ENCODE measurements around the gene SLIT3.
"Not testable (repeated sequence)": the region's sequence is repeated elsewhere in the genome, so short reads cannot be mapped to it uniquely, and the experiment has no call there.

The SLIT3 gene

DNA sequence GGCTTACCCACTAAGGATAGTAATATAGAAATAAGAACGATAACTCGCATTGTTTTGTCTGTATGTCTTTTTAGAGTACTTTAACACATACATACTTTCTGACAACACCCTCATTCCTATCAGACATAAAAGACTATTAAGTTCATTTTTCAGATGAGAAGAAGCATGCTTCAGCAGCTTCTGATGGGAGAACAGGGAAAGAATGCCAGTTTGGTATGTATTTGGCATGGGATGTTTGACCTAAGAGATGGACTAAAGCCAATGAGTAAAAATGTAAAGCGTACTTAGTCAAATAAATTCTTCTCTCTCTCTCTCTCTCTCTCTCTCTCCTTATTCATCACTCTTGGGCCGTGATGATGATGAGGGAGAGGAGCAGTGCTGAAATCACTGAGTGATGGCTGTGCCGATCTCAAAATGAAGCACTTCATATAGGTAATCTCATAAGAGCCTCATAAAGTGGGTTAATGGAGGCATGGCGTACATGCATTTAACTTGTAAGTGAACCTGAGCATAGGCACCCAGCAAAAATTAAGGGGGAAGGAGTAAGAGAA is 71.5 kb downstream of the SLIT3 start:
- no peak for DNase-seq
- in situ Hi-C loops (cut with MboI; ENCODE audit: low pct_unique_long_range_greater_than_20kb, low sequenced_read_pairs) = no loop called here

DNA sequence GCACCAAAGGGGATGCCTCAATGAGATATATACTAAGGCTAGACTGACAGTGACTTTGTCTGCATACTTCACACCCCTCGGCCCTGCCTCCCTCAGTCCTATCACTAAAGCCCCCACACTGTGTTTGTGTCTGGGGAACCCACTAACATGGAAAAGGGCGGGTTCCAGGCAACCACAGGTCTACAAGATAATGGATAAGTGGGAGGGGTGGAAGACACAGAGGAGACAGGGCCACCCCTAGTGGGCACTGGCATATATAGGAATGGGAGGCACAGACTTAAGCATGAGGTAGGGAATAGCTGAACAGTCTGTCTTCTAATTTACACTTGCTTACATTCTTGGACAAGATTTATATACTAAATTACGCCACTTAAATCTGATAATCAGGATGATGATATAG is 74.0 kb downstream of the SLIT3 start:
- DNase-seq = no peak

DNA sequence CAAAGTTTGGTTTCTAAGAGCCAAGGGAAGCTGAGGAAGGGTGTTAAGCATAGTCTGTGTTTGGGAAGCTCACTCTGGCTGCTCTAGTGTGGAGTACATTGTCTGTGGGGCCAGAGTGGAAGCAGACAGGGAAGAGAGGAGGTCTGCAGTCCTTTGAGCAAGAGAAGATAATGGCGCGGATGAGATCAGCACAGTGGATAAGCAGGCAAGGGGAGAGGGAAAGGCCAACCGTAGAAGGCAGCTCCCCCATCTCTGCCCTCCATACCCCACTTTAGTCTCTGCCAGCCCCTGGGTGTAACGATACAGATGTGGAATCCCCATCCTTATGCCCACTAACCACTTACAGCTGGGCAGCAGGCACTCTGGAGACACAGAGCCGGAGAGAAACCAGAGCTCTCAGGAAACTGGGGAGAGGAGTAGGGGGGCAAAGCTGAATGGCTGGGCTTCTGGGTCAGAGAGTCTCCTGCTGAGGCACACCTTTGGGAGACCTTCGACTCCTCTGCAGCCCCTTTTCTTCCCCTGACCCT is 75.0 kb downstream of the SLIT3 start:
- in situ Hi-C loops (cut with MboI; ENCODE audit: low pct_unique_long_range_greater_than_20kb, low sequenced_read_pairs) = no loop called here
- DNase-seq = no peak

More for the DNA sequence above, 74.0 kb downstream of the SLIT3 start:
- in situ Hi-C loops (cut with MboI; ENCODE audit: low pct_unique_long_range_greater_than_20kb, low sequenced_read_pairs) = no loop called here

DNA sequence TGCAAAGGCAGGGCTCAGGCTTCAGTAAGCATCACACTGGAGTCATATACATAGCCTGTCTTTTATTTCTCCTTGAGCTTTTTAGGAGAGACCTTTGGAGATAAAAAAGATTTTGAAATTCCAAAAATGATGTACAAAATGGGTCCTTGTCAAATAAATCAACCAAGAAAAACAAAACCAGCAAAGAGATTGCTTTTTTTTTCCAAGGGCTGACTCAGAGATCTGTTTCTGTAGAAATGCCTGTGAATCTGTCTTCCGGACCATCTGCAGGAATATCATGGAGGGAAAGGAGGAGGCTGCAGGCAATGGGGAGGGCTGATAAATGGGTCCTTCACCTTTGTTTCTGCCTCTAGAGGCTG is 77.4 kb downstream of the SLIT3 start:
- in situ Hi-C loops (cut with MboI; ENCODE audit: low pct_unique_long_range_greater_than_20kb, low sequenced_read_pairs) = no loop called here
- DNase-seq = no peak

DNA sequence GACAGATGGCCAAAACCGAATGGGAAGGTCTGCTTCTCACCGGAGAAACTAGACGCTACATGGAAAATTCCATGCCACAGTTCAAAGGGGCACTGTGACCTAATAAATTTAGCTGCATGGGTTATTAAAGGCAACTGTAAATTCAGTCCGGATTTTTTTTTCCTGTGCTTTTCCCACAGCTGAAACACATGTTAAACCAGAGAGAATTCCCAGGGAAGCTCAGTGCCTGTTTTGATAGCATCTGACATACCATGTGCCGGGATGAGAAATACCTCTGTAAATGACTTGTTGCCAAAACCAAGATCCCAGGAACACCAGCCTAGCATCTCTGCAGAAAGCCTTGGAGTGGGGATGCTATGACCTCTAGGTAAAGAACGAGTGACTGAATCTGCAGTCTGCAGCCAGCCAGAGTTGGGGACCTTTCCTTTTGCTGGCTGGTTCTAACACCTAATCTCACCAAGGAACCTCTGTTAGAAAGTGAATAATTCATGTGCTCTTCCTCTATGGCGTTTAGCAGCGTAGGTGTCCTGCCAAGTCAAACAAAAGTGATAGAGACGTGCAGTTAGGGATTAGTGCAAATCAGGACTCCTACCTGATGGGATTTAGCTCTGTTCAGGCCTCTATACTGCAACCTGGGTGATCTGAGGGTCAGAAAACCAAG is 77.9 kb downstream of the SLIT3 start:
- DNase-seq = no peak
- in situ Hi-C loops (cut with MboI; ENCODE audit: low pct_unique_long_range_greater_than_20kb, low sequenced_read_pairs) = no loop called here

DNA sequence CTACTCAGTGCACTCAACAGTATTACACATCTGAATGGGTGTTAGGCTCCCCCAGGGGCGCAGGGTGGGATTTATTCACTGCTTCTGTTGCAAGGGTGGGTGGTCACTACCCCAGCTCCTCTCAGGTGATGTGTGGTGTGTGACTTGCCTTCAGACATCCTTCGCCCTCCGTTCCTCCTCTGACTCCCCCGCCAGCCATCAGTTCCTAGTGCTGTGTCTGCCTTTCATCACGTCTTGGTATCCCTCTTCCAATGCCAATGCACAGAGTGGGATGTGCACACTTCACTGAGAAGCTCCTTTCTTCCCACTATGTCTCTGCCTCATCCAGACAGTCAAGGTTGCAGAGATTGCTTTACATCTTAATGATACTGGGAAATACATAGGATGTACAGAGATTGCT is 79.4 kb downstream of the SLIT3 start:
- DNase-seq = no peak
- in situ Hi-C loops (cut with MboI; ENCODE audit: low pct_unique_long_range_greater_than_20kb, low sequenced_read_pairs) = no loop called here

DNA sequence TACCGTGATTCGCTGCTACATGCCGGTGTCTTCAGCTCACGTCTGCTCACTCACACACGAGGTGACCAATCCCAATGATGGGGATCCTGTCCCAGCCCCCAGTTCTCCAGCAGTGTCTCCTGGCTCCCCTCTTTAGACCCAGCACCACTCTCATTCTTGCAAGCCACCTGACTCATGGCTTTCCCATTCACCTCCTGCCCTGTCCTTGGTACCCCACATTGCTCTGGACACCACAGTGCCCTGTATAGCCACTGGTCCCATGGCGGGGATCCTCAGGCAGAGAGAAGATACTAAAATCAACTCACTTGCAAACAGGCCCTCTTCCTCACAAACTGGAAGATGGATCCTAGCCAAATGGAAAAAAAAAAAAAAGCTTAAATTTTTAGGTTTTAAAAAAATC is 81.0 kb downstream of the SLIT3 start:
- in situ Hi-C loops (cut with MboI; ENCODE audit: low pct_unique_long_range_greater_than_20kb, low sequenced_read_pairs) = no loop called here
- DNase-seq = no peak

DNA sequence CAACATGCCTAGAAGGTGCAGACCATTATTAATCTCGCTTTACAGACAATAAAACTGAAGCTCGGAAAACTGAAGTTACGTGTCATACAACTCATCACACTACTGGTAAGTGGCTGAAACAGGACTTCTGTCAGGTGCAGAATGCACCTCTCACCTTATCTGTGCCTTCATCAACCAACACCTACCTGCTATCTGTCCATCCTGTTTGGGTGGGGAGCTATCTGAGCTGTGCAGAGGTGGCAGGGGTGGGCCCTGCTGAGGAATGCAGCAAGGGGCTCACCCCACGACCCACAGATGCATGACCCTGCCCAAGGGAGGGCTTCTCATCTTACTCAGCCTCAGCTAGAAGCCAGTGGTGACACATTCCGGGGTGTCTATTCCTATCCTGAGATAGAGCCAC is 81.6 kb downstream of the SLIT3 start:
- in situ Hi-C loops (cut with MboI; ENCODE audit: low pct_unique_long_range_greater_than_20kb, low sequenced_read_pairs) = no loop called here
- no peak for DNase-seq

DNA sequence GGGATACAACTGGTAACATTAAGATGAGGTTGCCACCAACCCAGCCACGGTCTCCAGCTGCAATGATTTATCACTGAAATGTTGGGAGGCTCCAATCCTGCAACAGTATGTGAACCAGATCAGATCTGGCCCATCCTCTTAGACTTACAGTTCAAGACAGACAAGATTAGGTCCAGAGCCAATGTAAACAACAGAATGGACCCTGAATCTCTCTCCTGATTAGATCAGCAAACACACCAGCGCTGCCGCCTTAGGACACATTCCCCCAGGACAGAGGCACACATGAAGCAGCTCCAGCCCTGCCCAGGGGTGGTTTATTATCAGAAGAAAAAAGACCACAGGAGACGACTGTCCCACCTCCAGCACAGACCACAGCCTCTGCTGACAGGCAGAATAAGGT is 82.1 kb downstream of the SLIT3 start:
- in situ Hi-C loops (cut with MboI; ENCODE audit: low pct_unique_long_range_greater_than_20kb, low sequenced_read_pairs) = no loop called here
- DNase-seq = no peak

DNA sequence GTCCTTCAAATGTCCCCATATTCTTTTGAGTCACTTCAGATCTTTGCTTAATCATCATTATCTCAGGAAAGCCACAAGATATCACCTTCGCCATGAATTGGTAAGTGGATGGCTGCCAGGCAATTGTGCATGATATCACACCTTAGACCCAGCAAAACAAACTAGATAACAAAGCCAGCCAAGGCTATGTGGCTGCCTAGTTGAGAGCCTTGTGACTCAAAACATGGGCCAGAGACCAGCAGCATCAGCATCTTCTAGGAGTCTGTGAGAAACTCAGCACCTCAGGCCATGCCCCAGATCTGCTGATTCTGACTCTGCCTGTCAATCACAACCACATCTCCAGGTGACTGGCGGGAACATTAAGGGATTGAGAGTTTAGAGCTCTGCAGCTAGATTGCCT is 82.8 kb downstream of the SLIT3 start:
- in situ Hi-C loops (cut with MboI; ENCODE audit: low pct_unique_long_range_greater_than_20kb, low sequenced_read_pairs) = no loop called here
- DNase-seq = no peak

DNA sequence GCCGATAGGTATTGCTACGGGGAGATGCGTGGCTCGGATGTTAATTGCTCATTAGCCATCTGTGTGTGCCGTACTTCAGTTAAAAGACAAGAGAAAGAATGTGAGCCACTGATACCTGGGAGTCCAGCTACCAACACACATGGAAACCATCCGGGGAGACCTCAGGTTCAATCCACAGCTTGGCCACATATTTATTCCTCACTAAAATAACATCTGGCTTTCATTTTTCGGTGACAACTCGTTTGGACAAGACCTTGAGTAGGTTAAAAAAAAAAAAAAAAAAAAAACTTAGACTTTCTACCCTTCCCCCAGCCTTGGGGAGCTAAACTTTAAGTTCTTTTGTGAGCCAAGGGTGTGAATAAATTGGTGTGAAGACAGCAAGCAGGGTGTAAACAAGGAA is 84.1 kb downstream of the SLIT3 start:
- no peak for DNase-seq
- in situ Hi-C loops (cut with MboI; ENCODE audit: low pct_unique_long_range_greater_than_20kb, low sequenced_read_pairs) = no loop called here

DNA sequence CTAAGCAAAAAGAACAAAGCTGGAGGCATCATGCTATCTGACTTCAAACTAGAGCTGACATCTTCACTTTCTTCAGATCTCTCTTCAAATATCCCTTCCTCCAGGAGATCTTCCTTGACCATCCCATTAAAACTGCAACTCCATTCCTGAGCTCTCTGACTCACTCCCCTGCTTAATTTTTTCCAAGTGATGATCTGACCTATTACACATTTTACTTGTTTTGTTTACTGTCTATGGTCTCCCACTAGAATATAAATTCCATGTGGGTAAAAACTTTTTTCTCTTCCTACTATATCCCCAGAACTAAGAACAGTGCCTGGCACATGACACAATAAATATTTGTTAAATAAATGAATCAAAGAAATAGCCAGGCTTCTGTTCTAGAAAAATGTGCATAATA is 87.5 kb downstream of the SLIT3 start:
- in situ Hi-C loops (cut with MboI; ENCODE audit: low pct_unique_long_range_greater_than_20kb, low sequenced_read_pairs) = no loop called here
- DNase-seq = no peak

DNA sequence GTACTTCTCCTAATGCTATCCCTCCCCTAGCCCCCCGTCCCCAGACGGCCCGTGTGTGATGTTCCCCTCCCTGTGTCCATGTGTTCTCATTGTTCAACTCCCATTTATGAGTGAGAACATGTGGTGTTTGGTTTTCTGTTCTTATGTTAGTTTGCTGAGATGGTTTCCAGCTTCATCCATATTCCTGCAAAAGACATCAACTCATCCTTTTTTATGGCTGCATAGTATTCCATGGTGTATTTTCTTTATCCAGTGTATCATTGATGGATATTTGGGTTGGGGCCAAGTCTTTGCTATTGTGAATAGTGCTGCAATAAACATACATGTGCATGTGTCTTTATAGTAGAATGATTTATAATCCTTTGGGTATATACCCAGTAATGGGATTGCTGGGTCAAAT is 89.2 kb downstream of the SLIT3 start:
- DNase-seq; in situ Hi-C loops (cut with MboI; ENCODE audit: low pct_unique_long_range_greater_than_20kb, low sequenced_read_pairs): not testable (repeated sequence)

DNA sequence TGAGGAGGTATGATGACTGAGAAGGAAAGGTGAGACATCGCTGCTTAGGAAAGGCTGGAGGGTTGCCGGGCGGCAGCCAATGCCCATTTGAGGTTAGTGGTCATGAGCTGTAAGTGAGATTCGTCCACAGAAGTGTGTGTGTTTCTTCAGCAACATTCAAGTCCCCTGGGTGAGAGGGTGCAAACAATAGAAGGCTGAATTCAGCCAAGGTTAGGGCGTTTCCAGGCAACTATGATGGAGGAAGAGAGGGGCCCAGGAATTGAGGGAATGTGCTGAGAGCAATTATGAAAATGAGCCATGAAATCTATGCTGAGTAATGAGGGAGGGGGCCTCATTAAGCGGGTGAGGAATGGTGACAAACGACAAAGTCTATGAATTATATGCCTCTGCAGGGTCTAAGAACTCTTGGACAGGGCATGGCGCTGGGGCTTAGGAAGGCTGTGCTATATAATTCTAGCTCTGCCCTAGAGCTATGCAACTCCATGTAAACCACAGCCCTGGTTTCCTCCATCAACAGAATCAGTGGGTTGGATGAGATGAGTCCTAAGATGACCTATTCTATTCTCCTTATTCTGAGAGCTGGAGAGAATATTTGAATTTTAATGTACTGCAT is 96.0 kb downstream of the SLIT3 start:
- in situ Hi-C loops (cut with MboI; ENCODE audit: low pct_unique_long_range_greater_than_20kb, low sequenced_read_pairs) = no loop called here

DNA sequence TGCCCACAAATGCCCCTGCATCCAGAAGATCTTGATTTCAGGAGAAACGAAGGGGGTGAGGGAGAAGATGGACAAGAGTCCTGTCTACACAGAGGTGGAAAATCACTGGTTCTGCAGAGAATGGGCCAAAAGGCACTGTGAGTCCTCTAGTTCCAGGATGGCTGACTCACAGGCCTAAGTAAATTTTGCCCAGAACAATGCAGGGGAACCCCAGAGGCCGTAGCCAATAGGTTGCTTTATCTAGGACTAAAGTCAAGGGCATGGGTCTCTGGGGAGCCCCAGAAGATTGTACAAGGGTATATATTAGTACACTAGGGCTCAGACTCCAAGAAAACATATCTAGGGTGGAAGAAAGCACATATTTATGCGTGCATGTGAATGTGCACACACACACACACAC is 98.0 kb downstream of the SLIT3 start:
- DNase-seq = no peak
- in situ Hi-C loops (cut with MboI; ENCODE audit: low pct_unique_long_range_greater_than_20kb, low sequenced_read_pairs) = no loop called here

More for the DNA sequence above, 96.0 kb downstream of the SLIT3 start:
- no peak for DNase-seq

DNA sequence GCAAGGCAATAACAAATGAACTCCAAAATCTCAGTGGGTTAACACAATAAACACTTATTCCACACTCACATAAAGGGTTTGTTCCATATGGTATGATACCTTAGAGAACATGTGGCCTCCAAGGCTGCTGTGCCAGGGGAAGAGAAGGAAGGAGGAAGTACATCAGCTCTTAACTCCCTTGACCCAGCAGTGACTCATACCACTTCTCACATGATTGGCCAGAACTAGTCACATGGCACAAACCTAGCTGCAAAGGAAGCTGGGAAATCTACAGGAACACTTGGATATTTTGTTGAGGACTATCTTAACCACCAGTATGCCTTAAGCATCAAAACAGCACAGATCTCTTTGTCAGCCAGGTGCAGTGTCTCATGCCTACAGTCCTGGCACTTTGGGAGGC is 99.3 kb downstream of the SLIT3 start:
- in situ Hi-C loops (cut with MboI; ENCODE audit: low pct_unique_long_range_greater_than_20kb, low sequenced_read_pairs) = no loop called here
- peak; percentile 9 for DNase-seq

DNA sequence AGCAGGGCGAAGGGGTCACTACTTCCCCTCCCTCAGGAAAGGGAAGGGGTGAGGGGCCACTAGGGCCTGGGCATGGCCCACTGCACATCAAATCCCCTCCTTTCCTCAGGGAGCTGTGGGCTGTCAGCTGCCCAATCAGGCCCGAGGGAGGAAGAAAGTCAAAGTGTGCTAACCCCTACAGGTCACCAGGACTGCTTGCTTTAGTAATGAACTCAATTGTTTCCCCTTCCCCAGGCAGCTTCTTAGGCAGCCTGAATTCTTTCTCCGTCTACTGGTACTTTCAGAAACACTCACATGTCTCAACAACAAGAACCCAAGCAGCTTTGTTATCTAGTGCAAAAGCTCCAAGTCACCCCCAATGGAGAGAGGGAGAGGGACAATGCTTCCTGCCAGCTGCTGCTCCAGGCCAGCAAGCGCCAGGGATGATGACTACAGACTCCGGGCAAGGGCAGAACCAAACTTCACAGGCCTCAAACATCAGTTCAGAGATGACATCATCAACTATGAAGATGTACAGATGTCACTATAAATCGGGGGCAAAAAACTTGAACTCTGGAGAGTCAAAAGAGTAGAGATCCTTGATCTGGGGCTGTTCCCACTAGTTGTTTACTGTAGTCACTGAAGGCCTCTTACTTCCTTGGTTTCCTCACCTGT is 100.7 kb downstream of the SLIT3 start:
- in situ Hi-C loops (cut with MboI; ENCODE audit: low pct_unique_long_range_greater_than_20kb, low sequenced_read_pairs) = no loop called here
- DNase-seq = no peak

DNA sequence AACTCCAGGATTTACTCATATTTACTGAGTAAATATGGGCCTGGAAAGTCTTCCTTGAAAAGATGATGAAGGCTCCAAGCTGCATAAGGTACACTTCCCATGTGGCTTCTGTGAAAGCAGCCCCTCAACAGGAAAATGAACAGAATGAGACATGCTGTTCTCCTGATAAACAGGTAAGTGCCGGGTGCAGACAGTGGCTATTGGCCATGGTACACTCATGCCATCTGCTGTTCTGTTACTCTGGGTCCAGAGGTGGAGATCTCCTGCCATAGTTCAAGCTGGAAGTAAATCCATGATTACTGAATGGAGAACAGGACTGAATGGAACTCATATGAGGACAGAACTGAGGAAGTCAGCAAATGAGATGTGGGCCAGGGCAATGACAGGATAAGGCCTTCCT is 103.6 kb downstream of the SLIT3 start:
- in situ Hi-C loops (cut with MboI; ENCODE audit: low pct_unique_long_range_greater_than_20kb, low sequenced_read_pairs) = no loop called here
- DNase-seq = no peak

DNA sequence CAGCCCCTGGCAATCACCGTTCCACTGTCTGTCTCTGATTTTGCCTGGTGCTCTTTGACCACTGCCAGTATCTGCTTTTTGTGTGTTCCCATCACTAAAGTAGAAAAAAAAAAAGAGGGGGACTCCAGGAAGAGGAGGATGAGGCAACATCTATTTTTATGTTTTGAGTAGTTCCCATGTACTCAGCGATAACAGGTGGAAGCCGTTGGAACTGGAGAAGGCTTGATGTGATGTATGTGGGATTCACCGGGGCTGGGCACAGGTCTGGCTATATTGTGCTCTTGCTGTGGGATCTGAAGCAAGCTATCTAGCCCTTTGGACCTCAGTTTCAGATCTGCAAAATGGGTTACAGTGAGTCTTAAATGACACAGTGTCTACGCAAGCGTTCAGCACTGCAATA is 104.9 kb downstream of the SLIT3 start:
- in situ Hi-C loops (cut with MboI; ENCODE audit: low pct_unique_long_range_greater_than_20kb, low sequenced_read_pairs) = no loop called here
- DNase-seq = no peak

DNA sequence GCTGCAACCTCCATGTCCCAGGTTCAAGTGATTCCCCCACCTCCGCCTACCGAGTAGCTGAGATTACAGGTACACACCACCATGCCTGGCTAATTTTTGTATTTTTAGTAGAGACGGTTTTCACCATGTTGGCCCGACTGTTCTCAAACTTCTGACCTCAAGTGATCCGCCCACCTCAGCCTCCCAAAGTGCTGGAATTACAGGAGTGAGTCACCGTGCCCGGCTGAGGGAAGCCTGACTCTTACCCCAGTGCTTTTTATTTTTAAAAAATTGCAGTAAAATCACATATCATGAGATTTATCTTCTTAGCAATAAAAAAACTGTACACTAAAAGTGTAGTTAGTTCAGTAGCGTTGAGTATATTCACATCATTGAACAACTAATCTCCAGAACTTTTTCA is 105.3 kb downstream of the SLIT3 start:
- no peak for DNase-seq
- in situ Hi-C loops (cut with MboI; ENCODE audit: low pct_unique_long_range_greater_than_20kb, low sequenced_read_pairs) = no loop called here
